Left lung (tissue), 10 donors: ENCODE measurements around the gene SLAMF8. TPM values are rescaled to one million over a fixed set of nuclear protein-coding genes. Genes with fewer than 3 reads are reported as not detected.

ENCODE experiments used
- ATAC-seq: fragments of 200-7000 bp; cut with Tn5 transposase; one replicate; pipeline ENCODE4 v1.9.1; 2020; ENCODE audit warnings: moderate library complexity
- DNase-seq, 4 donors: peaks; one replicate each; pipeline ENCODE4 v3.0.0-alpha.2; 2013 to 2020
- H3K27ac ChIP-seq, 2 donors: fragments of 200-600 bp; sonication (generic) in 1 of 2; one replicate each; pipeline versions ENCODE4 v1.5.0 to v1.8.0; 2020 to 2021
- H3K27me3 ChIP-seq, 2 donors: fragments of 200-600 bp; sonication (generic) in 1 of 2; one replicate each; pipeline versions ENCODE4 v1.5.0 to v1.8.0; 2020 to 2021
- H3K36me3 ChIP-seq, 2 donors: fragments of 200-600 bp; sonication (generic) in 1 of 2; one replicate each; pipeline versions ENCODE4 v1.5.0 to v1.8.0; 2020 to 2021
- H3K4me1 ChIP-seq, 2 donors: fragments of 200-600 bp; one replicate each; pipeline ENCODE4 v1.8.0; 2021
- H3K4me3 ChIP-seq, 2 donors: fragments of 200-600 bp; sonication (generic) in 1 of 2; one replicate each; pipeline versions ENCODE4 v1.5.0 to v1.8.0; 2020 to 2021; ENCODE audit warnings: mild to moderate bottlenecking in 1 of 2
- H3K9me3 ChIP-seq, 2 donors: fragments of 200-600 bp; sonication (generic) in 1 of 2; one replicate each; pipeline versions ENCODE4 v1.5.0 to v1.8.0; 2020 to 2021
- intact Hi-C, 2 donors: fragments of 100-400 bp; cut with DNase I; formaldehyde crosslinking; loops; one replicate each; pipeline versions ENCODE4 v1.11.2 to v1.14.2; 2022
- polyA plus RNA-seq, 6 donors: library from polyadenylated mRNA; unstranded; fragments of 120-200 nt; gene quantifications; one replicate each; pipeline ENCODE4 v1.2.1, GENCODE V29; 2013; ENCODE audit not compliant: insufficient read length in 6 of 6
- total RNA-seq, 2 donors: library from RNA; stranded (reverse); fragmentation: NEBNext Ultra II Directional; extraction: Animal tissue kit (Norgen Biotek cat#: 25700); gene quantifications; one replicate each; pipeline ENCODE4 v1.2.1, GENCODE V29; 2021
- TF ChIP-seq, protein P1 (sequence below), 2 donors: fragments of 200-600 bp; sonication (generic) in 1 of 2; IDR thresholded peaks; one replicate each; pipeline versions ENCODE4 v1.5.0 to v1.8.0; 2021; ENCODE audit warnings: antibody characterized with exemption in 2 of 2
- donor health status: DM: no; HTN: yes; CAD: no.
- donor health status: DM: no; HTN: no; CAD: no.

The SLAMF8 gene
- total and polyA plus RNA-seq, 8 donors = 0.28 to 41.3 (median 0.84) TPM

DNA sequence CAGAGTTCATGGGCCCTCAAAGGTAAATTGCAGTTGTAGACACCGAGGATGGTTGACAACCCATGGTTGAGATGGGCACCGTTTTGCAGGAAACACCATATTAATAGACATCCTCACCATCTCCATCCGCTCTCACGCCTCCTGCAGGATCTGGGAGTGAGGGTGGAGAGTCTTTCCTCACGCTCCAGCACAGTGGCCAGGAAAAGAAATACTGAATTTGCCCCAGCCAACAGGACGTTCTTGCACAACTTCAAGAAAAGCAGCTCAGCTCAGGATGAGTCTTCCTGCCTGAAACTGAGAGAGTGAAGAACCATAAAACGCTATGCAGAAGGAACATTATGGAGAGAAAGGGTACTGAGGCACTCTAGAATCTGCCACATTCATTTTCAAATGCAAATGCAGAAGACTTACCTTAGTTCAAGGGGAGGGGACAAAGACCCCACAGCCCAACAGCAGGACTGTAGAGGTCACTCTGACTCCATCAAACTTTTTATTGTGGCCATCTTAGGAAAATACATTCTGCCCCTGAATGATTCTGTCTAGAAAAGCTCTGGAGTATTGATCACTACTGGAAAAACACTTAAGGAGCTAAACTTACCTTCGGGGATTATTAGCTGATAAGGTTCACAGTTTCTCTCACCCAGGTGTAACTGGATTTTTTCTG lies 9.3 kb downstream of the SLAMF8 start:
- no peak for DNase-seq
- intact Hi-C loops = no loop called here

DNA sequence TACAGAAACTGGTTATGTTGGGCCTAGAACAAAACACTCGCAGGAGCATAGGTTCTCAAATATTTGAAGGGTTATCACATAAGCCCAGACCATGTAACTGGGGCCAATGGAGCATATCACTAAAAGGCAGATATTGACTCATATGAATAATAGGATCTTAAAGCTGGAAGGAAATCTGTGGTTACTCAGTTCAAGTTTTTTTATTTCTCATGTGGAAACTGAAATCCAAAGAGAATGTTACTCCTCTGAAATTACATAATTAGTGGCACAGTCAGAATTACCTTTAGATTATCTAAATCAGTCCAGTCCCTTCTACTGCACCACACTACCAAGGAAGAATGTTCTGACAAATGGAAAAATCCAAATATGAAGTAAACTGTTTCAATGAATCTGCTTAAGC lies 12.0 kb downstream of the SLAMF8 start:
- H3K4me1 ChIP-seq = no peaks in the 10 kb centered on the region
- TF ChIP-seq, protein P1, sequence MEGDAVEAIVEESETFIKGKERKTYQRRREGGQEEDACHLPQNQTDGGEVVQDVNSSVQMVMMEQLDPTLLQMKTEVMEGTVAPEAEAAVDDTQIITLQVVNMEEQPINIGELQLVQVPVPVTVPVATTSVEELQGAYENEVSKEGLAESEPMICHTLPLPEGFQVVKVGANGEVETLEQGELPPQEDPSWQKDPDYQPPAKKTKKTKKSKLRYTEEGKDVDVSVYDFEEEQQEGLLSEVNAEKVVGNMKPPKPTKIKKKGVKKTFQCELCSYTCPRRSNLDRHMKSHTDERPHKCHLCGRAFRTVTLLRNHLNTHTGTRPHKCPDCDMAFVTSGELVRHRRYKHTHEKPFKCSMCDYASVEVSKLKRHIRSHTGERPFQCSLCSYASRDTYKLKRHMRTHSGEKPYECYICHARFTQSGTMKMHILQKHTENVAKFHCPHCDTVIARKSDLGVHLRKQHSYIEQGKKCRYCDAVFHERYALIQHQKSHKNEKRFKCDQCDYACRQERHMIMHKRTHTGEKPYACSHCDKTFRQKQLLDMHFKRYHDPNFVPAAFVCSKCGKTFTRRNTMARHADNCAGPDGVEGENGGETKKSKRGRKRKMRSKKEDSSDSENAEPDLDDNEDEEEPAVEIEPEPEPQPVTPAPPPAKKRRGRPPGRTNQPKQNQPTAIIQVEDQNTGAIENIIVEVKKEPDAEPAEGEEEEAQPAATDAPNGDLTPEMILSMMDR (IDR thresholded peaks at IDR 0.05) = no peak
- H3K27me3 ChIP-seq = no peaks in the 10 kb centered on the region
- ATAC-seq (no peak), DNase-seq (no peak)
- no peak overlapping the region for H3K27ac ChIP-seq
- H3K36me3 ChIP-seq = peaks cover 0 to 36% of the 10 kb centered on the region in 2 donors
- H3K4me3 ChIP-seq = no peak overlapping the region
- no peaks in the 10 kb centered on the region for H3K9me3 ChIP-seq
- intact Hi-C loops = no loop called here

More for the DNA sequence above, 9.3 kb downstream of the SLAMF8 start:
- ATAC-seq = no peak
- Histone ChIP-seq H3K36me3 (peaks cover 0 to 46% of the 10 kb centered on the region in 2 donors), H3K4me3 (no peak overlapping the region), H3K27me3 (no peaks in the 10 kb centered on the region), H3K27ac (no peak overlapping the region), H3K4me1 (peaks cover 0 to 2% of the 10 kb centered on the region in 2 donors), H3K9me3 (no peaks in the 10 kb centered on the region)
- TF ChIP-seq, protein P1 (IDR thresholded peaks at IDR 0.05) = no peak

DNA sequence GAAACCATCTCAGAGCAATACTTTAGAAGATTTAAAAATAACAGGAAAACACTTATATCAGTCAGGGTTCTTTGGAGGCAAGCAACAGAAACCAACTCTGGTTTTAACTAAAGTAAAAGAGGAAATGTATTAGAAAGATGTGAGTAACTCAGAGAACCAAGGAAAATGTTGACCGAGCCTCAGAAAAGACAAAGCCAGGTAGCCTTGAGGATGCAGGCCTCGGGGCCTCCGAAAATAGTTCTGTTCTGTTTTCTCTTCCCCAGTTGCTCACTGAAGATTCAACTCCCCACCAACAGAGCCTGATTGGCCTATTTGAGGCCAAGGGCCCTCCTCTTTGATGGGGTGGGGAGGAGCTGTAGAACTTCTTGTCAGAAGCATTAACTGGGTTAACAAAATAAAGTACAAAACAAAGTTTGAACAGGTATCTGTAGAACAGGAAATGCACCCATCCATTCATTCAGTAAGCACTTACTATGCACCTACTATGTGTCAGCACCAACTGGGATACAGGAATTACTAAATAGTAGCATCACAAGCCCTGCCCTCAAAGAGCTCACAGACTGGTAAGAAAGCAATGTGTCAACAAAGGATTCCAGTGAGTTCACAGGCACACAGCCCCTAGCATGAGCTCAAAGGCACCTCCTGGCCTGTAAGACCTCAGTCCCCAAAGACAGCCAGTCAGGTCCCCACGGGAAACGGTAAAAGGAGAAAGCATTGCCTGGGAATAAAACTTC lies 12.6 kb downstream of the SLAMF8 start:
- no peak for DNase-seq
- Histone ChIP-seq H3K27me3 (no peaks in the 10 kb centered on the region), H3K4me3 (no peak overlapping the region), H3K4me1 (no peaks in the 10 kb centered on the region), H3K27ac (no peak overlapping the region), H3K9me3 (no peaks in the 10 kb centered on the region), H3K36me3 (peaks cover 0 to 30% of the 10 kb centered on the region in 2 donors)
- intact Hi-C loops = no loop called here
- TF ChIP-seq, protein P1 (IDR thresholded peaks at IDR 0.05) = no peak
- no peak for ATAC-seq

DNA sequence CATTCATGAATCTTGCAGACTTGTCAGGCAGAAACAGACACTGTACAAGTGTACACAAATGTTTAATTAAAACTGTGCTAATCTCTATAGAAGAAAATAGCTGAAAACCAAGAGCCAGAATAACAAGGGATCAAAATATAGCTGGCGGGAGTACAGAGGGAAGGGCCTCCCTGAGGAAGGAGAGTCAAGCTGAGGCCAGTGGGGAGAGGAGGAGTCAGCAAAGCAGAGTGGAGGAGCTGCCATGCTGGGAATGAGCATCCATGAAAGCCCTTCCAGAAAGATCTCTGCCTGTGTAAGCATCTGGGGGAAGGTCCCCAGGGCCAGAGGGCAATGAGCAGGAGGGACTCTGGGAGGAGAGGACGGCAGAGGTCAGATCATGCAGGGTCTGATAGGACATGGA lies 15.1 kb downstream of the SLAMF8 start:
- DNase-seq = no peak
- Histone ChIP-seq H3K4me3 (no peak overlapping the region), H3K27ac (no peak overlapping the region), H3K4me1 (no peaks in the 10 kb centered on the region), H3K9me3 (no peaks in the 10 kb centered on the region), H3K36me3 (peaks cover 0 to 8% of the 10 kb centered on the region in 2 donors), H3K27me3 (no peaks in the 10 kb centered on the region)
- ATAC-seq = no peak
- intact Hi-C loops = no loop called here
- TF ChIP-seq, protein P1 (IDR thresholded peaks at IDR 0.05) = no peak

DNA sequence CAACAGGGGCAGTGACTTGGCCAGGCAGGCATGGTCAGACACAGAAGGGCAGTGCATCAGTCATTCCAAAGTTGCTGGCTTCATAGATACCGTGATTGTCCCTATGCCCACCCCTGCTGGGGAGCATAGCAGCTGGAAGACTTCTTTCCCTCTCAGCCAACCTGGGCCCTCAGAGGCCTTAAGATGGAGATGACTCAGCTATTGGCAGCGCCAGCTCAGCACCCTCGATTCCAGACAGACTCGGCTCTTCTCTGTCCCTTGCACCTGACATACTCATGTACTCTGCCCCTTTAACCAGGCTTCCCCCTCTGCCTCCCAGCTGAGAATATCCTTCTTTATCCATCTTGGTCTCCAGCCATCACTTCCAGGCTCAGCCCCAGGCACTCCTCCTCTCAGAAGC lies 16.8 kb downstream of the SLAMF8 start:
- no peaks in the 10 kb centered on the region for H3K27me3 ChIP-seq
- no peaks in the 10 kb centered on the region for H3K36me3 ChIP-seq
- ATAC-seq (no peak), DNase-seq (no peak)
- intact Hi-C loops = no loop called here
- H3K9me3 ChIP-seq = no peaks in the 10 kb centered on the region
- H3K27ac ChIP-seq = no peak overlapping the region
- H3K4me3 ChIP-seq = no peak overlapping the region
- peaks cover 0 to 7% of the 10 kb centered on the region in 2 donors for H3K4me1 ChIP-seq
- TF ChIP-seq, protein P1 (IDR thresholded peaks at IDR 0.05) = no peak
